ENCODE results near the gene ZNF280B.
"Not testable (repeated sequence)": the region's sequence is repeated elsewhere in the genome, so short reads cannot be mapped to it uniquely, and the experiment has no call there.

DNA sequence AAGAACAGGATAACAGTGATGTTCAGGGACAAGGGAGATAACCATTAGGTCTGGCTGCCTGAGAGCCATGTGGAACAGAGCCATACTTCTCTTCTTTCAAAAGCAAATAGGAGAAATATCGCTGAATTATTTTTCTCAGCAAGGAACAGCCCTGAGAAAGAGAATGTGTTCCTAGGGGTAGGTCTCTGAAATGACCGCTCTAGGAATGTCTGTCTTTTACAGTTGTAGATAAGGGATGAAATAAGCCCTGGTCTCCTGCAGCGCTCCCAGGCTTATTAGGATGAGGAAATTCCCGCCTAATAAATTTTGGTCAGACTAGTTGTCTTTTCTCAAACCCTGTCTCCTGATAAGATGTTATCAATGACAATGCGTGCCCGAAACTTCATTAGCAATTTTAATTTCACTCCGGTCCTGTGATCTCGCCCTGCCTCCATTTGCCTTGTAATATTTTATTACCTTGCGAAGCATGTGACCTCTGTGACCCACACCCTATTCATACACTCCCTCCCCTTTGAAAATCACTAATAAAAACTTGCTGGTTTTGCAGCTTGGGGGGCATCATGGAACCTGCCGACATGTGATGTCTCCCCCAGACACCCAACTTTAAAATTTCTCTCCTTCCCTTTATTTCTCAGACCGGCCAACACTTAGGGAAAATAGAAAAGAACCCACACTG is 39.6 kb downstream of the ZNF280B start:
- not testable (repeated sequence) for TF ChIP-seq NBN (IDR thresholded peaks at IDR 0.05; ENCODE audit: low read depth); TFAP4 (CRISPR knock-in tag; IDR thresholded peaks at IDR 0.05; ENCODE audit: borderline replicate concordance); CBX8 (IDR thresholded peaks at IDR 0.05; ENCODE audit: borderline replicate concordance, extremely low read depth, low read depth, low read length, poor library complexity, severe bottlenecking); CTCF (IDR thresholded peaks at IDR 0.05 in 2 of 3, conservative IDR thresholded peaks at IDR 0.05 in 1 of 3; ENCODE audit: insufficient read depth in 2 of 3, low read depth in 1 of 3, low read length in 3 of 3); ZNF408 (CRISPR knock-in tag; IDR thresholded peaks at IDR 0.05; ENCODE audit: low read depth); EZH2 (IDR thresholded peaks at IDR 0.05; ENCODE audit: borderline replicate concordance, low read depth, low read length); KAT8 (IDR thresholded peaks at IDR 0.05; ENCODE audit: low read depth)

Data from K562 (cell line).